Endometrium (tissue), 2 donors: ENCODE data around the gene ANKRD60.

Experiments used
- FAIRE-seq: peaks from 2 replicates; lab custom pipeline; 2012; peaks lifted over from hg19 to GRCh38; lab: Jason Lieb, UNC
- donor health status: control.
- donor health status: control.

Gene ANKRD60, protein sequence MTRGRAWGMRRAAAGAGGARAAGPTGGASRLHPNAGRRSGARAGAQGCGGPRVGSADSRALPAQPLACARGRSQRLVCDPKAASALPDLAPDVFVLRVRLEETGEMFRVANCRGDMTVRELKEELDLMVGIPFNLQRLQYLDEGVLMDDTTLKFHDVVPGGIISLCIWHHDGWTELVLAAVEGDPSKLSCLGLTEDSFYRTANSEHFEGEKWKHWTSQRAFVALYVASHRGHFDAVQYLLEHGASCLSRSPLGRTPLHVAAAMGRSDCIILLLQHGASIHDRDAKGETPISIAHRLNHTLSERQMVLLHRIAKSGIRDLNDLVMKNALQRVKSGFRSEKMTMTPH

DNA sequence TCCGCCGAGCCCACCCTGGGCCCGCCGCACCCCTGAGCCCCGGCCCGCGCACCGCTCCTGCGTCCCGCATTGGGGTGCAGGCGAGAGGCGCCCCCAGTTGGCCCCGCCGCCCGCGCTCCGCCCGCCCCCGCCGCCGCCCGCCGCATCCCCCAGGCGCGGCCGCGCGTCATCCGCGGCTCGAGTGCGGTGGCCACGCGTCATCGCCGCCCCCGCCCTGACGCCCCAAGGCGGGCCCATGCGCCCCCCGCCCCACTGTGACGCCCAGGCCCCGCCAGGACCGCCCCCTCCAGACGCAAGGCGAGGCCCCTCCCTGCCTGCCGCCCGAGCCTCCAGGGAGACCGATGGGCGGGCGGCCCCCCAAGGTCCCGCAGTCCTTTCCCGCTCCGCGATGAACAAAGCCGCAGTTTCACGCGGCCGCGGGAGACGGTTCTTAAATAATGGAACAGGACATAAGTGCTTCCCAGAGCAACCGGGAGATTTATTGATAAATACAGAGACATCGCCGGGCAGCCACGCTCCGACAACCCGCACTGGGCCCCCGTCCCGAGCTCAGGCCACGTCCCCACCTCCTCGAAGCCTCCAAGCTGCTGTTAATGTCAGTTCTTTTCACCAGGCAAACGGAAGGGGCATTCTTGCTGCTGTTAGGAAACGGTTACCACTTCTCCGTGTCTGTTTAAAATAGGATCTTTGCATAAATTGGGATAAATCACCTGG, at the start of gene ANKRD60:
Gene ANKRD60 (minus strand): TSS at position 170 of the 714 bp plus-strand sequence. CDS start 0 bp downstream, at position 170.
- no peak for FAIRE-seq

DNA sequence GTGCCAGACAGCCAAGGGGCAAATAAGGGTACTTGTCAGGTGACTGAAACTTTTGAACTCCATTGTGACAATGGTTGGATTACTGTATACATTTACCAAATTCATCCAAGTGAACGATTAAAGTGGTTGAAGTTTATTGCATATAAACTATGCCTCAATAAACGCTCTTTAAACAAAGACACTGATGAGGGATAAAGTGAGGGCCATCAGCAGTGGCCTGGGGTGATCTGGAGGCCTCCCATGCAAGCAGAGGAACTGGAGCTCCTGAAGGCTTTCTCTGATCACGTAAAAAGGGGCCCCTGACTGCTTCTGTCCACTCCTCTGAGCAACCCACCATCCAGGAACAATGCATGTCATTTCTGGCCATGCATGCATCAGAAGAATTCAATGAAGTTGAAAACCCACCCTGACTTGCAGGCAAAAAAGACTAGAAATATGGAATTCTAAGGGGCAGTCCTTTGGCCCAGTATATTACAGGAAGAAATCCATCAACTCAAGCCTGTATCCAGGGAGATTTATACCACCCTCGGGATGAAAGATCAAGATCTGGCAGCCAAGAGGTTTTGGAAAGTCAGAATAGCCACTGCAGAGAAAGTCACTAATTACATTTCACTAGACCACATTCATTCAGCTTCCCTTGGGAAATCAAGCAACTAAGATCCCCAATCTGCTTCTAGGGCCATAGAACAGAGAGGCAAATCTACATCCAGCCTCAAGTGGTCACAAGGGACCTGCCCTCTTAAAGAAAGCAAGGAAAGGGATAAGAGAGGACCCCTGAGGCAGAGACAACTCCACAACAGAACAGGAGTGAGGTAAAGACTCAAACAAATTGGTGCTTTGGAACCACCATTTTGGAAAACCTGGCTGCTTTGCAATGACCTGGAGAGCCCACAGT, 49.4 kb upstream of the ANKRD60 start:
- no peak for FAIRE-seq

DNA sequence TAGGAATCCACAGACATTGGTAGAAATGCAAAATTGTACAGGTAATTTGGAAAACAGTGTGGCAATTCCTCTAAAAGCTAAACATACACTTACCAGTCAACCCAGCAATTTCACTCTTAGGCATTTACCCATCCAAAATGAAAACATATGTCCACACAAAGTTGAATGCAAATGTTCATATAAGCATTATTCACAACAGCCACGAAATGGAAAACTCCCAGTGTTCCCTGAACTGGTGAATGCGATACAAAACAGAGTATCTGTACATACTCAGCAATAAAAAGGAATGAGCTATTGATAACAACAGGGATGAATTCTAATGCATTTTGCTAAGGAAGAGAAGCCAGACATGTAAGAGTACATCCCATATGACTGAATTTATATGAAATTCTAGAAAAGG, 48.7 kb upstream of the ANKRD60 start:
- FAIRE-seq = no peak

DNA sequence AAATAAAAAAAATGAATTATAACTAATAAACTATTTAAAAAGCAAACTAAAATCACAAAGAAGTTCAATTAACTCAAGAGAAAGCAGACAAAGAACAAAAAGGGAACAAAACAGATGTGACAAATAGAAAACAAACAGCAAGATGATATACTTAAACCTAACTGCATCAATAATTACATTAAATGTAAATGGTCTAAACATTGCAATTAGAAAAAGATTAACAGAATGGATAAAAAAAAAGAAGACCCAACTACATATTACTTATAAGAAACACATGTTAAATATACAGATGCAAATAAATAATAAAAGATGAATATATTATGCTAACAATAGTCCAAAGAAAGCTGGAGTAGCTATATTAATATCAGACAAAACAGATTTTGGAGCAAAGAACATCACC, 45.9 kb upstream of the ANKRD60 start:
- FAIRE-seq = no peak

DNA sequence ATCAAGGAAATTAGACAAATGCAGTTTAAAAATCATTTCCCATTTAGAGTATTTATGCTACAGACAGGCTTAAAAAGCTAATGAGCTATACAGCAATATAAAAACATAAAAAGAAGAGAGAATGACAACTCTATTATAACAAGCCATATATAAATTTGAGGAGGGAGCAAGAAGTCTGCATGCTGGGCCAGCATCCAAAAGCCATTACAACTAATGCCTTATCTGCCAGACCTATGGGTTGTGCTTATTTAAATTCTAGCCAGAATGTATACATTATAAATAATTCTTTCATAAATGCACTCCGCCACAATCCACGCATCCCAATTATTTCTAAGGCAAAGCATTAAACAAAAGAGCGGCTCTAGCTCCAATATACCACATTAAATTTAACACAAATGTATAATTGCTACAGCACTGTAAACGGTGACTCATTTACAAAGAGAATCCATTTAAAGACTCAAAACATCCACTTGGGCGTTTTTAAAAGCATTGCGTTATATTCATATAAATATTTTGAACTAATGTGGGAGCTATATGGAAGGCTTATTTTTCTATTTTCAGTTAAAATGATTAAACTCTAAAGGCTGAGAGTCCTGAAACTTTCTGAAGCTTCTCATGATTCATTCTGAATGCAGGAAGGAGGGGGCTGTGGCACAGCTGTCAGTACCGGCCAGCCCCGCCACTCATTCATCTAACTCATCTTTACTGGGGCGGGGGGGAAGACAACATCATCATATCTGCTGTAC, 43.3 kb upstream of the ANKRD60 start:
- no peak for FAIRE-seq

DNA sequence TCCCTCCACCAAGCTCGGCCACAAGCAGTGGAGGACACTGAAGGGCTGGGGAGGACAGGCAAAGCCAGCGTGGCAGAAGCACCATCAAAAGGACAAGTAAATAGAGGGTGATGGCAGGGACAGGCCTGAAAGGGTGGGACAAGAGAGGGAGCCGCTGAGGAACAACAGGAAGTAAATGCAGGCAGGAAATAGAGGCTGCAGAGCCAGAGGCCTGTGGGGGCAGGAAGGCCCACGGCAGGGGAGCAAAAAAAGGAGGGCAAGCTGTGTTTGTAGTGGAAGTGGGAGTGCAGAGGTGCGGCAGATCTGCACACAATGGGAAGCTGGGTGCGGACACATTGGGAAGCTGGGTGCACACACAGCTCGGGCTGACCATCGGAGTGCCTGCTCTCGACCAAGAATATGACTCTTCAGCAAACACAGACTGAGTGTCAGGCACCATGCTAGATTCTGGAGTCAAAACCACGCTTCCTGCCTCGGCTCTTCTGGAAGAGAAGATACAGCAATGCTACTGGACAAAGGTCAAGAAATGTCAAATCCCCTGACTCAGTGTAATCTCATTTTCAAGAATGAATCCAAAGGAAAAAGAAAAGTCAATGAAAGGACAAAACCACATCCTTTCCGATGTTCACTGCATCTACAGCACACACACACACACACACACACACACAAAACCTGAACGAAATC, 40.6 kb upstream of the ANKRD60 start:
- FAIRE-seq = no peak

DNA sequence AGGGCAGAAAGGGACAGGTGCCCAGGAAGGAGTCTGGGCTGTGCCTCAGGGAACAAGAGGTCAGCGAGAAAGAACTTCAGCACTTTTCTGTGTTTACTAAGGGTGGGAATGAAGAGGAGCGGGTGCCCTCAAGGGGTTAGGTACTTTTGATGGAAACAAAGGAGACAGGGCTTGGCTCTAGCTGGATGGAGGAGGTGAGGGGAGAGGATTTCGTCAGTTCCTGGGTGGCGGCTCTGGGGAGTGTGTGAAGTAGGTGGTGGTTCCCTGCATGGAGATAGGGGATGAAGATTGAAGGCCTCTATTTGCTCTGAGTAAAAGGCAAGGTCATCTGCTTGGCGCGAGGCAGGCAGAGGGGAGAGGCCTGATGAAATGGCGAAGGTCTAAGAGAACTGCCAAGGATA, 40.0 kb upstream of the ANKRD60 start:
- no peak for FAIRE-seq

DNA sequence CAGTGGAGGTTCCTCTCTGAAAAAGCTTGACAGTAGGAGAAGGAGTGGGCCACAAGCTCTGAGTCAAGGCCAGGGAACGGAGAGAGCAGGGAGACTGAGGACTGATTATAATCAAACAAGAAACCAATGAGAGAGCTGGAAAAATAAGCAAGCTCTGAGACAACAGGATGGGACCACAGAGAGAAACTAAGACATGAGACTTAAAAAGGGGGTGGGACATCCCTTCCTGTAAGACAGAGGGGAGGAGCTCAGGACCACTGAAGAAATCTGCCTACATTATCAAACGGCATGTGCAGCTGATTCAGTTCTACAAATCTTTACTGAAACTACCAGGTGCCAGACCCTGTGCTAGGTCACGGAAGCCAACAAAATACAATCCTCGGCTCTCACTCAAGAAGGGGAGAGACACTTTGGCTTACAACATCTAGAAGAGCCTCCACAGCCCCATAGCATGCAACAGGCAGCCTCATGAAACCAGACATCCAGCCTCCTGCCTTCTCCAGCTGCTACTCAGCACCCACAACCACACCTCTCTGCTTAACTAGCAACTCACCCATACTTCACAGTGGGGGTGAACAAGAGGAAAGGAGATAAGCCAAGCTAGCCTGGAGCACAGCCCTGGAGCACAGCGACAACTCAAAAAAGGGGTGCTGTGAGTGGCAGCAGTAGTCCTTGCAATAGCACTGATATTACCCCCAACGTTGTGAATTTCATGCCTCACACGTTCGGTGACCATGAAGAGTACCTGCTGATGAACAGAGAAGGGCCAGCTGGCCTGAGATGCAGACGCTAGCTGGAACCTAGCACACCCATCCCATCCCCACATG, 39.1 kb upstream of the ANKRD60 start:
- FAIRE-seq = no peak

DNA sequence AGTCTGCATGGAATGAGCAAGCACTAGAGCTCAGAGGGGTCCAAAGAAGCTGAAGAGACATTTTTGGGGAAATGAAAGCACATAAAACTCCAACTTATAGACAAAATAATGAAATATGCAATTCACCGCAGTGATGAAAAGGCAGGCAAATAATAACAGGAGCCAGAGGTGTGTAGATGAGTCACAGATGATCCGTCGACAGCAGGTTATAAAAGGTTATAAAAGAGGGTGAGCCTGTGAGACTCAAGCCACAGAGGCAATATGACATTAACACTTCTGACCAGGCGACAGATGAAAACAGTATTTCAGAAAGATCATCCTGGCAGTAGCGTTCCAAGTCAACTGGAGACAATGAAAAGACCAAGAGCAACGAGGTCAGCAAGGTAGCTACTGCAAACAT, 35.8 kb upstream of the ANKRD60 start:
- FAIRE-seq = no peak

DNA sequence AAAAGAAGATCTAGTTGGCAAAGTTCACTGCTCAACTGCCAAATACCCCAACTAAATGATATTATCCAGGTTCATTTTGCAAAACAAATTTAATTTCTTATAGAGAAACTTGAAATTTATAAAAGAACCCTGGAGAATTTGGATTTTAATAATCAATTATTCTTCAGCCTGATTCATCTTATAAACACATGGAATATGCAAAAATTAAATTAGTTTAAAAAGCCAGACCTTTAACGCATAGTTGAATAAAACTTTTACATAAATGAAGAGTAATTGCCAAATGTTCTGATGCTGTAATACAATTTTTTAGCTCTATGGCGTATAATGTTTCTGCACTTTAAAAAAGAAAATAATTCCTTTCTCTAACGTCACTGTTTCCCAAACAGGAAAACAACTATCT, 33.2 kb upstream of the ANKRD60 start:
- no peak for FAIRE-seq

DNA sequence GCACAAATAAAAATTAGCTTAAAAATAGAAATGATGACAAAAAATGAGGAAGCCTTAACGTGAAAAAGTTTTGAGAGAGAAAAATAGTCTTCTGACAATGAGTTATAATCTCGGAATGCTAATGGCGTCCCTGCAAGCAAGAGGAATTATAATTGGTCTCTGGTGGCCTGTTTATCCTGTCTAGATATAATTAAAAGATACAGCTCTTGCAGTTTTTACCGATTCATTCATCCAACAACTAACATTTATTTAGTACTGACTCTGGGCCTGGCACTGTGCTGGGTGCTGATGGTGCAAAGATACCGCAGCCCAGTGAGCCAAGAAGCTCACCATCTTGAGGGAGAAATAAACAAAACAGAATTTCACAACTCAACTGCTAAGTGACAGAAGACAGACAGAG, 31.6 kb upstream of the ANKRD60 start:
- no peak for FAIRE-seq

DNA sequence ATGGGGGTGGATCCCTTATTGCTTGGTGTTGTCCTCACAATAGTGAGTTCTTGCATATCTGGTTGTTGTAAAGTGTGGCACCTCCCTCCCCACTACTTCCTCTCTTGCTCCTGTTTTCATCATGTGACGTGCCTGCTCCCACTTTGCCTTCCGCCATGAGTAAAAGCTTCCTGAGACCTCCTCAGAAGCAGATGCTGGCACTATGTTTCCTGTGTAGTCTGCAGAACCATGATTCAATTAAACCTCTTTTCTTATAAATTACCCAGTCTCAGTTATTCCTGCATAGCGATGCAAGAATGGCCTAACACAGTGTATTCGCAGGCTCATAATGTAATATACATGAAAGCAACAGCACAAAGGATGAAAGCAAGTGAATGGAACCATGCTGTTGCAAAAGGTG, 28.4 kb upstream of the ANKRD60 start:
- no peak for FAIRE-seq

DNA sequence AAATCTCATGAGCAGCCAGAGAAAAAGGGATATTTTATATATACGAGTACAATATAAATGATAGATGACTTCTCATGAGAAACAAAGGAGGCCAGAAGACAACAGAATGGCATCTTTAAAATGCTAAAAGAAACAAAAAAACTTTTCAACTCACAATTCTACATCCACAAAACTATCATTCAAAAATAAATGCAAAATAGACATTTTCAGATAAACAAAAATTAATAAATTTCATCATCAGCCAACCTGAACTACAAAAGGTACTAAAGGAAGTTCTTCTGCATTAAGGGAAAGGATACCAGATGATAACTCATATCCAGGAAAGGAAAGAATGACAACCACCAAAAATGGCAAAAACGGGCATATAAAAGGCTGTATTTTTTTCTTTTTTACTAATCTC, 27.9 kb upstream of the ANKRD60 start:
- FAIRE-seq = no peak

DNA sequence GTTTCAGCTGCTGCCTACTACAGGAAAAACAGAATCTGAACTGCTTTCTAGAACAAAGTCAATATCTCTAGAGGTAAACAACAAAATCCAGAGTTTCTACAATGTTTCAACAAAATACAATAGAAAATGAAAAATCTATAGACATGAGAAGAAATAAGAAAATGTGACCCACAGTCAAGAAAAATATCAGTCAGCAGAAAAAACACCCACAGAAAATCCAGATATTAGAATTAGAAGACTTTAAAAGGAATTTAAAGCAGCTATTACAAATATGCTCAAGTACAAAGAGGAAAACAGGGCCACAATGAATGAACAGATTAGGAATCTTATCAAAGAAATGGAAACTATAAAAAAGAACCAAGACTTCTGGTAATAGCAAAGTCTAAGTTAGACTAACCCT, 26.4 kb upstream of the ANKRD60 start:
- FAIRE-seq = no peak

DNA sequence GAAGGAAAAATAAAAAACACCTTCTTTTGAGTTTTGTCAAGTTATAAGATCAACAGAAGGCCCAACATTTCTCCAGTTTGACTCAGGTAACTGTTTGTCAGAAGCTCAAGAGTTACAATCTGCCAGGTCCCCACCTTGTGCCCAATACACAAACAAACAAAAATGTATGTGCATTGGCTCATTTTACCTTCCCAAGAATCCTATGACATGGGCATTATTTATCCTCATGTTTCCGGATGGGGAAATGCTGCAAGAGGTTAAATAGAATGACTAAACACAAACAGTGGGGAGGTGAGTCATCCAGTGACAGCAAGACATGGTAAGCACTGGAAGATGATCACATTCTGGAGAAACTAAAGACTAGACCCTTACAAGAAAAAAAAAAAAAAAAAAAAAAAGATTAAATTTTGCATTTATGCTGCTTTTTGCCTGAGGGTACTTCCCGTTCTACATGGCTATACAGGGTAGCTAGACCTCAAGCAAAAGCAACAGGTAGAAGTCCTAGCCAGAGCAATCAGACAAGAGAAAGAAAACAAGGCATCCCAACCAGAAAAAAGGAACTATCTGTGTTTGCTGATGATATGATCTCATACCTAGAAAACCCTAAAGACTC, 23.6 kb upstream of the ANKRD60 start:
- FAIRE-seq = no peak

DNA sequence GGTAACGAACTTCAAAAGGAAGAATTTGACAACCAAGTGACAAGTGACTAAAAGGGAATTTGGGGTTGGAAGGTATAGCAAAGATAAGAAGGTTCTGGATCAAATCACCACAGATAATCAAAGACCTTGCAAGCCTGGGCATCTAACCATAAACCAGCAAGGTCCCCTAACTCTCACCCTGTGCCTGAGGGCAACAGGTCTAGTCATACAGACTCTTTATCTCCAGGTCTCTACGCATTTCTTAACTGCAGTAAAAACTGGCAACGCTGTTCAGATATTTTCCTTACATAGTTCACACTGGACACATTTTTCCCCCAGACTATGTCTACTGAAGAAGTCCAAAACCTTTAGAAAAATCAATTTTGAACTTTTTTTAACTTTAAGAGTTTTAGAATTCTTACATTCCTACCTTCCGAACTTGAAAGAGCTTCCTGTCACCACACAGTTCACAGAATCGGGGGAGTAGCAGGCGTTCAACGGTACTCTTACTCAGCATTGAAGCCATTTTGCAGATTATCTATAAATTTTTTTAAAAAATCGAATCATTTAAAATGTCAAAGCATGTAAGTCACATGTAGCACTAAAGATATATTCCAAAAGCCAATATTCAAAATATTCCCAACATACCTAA, 23.0 kb upstream of the ANKRD60 start:
- no peak for FAIRE-seq

DNA sequence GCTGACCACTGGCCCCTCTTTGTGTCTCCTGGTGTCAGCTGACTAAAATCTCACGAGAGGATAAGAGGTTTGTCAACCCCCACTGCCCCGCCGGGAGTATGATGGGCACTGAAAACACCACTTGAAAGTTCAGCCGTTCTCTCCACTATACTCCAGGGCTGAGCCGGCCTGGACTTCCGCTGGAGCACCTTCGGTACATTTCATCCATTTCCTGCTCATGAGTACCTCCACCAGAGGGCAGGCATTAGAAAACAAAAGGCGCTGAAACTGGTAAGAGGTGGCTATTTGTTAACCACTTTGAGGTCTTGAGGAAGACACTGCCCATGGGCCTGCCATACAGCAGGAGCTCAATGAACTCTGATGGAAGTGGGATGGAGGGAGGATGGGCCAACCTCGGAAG, 17.9 kb upstream of the ANKRD60 start:
- no peak for FAIRE-seq

DNA sequence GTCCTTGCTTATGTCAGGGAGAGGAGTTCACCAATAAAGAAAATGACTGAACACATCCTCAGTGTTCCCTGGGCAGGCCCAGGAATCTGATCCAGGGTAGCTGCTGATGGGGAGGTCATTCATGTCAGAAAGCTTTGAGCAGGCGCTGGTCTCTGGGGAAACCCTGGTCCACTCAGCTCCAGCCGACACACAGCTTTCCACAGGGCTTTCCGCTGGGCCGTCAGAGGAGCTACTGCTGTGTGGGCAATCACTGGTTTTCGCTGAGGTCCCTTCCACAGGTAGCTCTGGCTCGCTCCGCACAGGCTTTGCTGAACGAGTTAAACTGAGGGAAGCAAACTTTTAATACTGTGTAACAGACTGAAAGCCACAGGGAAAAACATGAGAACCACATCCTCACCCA, 17.5 kb upstream of the ANKRD60 start:
- no peak for FAIRE-seq

DNA sequence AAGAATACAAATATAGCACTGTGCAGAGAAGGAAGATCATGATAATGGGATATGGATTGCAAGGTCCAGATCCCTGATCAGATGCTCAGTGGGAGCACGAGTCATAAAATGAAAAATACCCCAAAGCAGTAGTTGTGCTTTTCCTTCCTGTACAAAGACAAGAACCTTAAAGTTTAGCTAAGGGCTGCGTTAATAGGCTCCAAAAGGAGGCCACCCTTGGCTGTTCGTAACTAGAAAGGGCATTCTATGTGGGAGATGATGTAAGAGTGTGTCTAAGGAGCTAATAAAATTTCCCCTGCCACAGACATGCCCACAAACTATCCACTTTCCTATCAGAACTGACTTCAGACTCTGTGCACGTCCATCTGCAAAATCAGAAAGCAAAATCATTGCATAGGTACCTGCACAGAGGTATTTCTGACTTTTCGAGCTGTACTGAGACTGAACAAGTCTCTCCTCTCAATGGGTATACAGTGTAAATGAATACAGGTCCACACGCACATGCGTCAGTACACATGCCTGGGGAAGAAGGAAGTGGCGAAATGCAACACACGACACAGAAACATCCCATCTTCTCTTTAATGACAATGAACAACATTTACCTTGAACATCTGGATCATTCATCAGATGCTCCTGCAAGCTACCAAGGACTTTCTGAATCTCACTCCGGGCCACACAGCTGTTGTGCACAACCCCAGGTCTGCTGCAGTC, 16.9 kb upstream of the ANKRD60 start:
- no peak for FAIRE-seq
